NT2/D1 (cell line): ENCODE data around the gene UBXN10.

Experiments
- DNase-seq: peaks from one replicate; pipeline ENCODE4 v3.0.0-alpha.2; 2011; ENCODE audit warnings: low read depth, low spot score
- H3K27me3 ChIP-seq: 2 replicates; pipeline ENCODE4 v1.6.0; 2011; ENCODE audit warnings: mild to moderate bottlenecking; ENCODE audit not compliant: insufficient read length, insufficient read depth
- H3K36me3 ChIP-seq: 2 replicates; pipeline ENCODE4 v1.6.1; 2011; ENCODE audit warnings: mild to moderate bottlenecking, low read length, mixed read lengths; ENCODE audit not compliant: insufficient read depth, insufficient read length
- H3K4me1 ChIP-seq: 2 replicates; pipeline ENCODE4 v1.5.1; 2011; ENCODE audit not compliant: insufficient read depth, insufficient read length
- H3K4me3 ChIP-seq: 2 replicates; pipeline ENCODE4 v1.5.1; 2011; ENCODE audit warnings: low read depth; ENCODE audit not compliant: insufficient read length
- H3K9ac ChIP-seq: 2 replicates; pipeline ENCODE4 v1.6.0; 2011; ENCODE audit warnings: low read depth; ENCODE audit not compliant: insufficient read length
- H3K9me3 ChIP-seq: 2 replicates; pipeline ENCODE4 v1.5.1; 2011; ENCODE audit warnings: mild to moderate bottlenecking, low read length; ENCODE audit not compliant: insufficient read depth
- SUZ12 ChIP-seq: IDR thresholded peaks from 2 replicates; pipeline ENCODE4 v1.6.1; 2011; ENCODE audit not compliant: insufficient read length, insufficient read depth; ENCODE audit errors: extremely low read depth
- YY1 ChIP-seq: IDR thresholded peaks from 2 replicates; pipeline ENCODE4 v1.6.1; 2011; ENCODE audit not compliant: insufficient read length, insufficient read depth
- ZNF274 ChIP-seq: IDR thresholded peaks from 2 replicates; pipeline ENCODE4 v1.6.1; 2011; ENCODE audit warnings: mild to moderate bottlenecking, low read depth, low read length

The UBXN10 gene

GRCh38 chr1:20139776-20140612 is 45.9 kb upstream of the UBXN10 start:
- TF ChIP-seq ZNF274 (no peak), YY1 (no peak), SUZ12 (no peak)
- no peak for DNase-seq

GRCh38 chr1:20141001-20141400 is 44.9 kb upstream of the UBXN10 start:
- no peak overlapping the region for H3K4me3 ChIP-seq
- TF ChIP-seq YY1 (no peak), SUZ12 (no peak), ZNF274 (no peak)

More at GRCh38 chr1:20139776-20140612, 45.9 kb upstream of the UBXN10 start:
- Histone ChIP-seq H3K36me3 (no peaks in the 10 kb centered on the region), H3K9ac (no peak overlapping the region), H3K9me3 (peaks cover 10% of the 10 kb centered on the region; the same call in 1 of the 2 replicates), H3K27me3 (no peaks in the 10 kb centered on the region), H3K4me3 (no peak overlapping the region), H3K4me1 (no peaks in the 10 kb centered on the region)

DNA sequence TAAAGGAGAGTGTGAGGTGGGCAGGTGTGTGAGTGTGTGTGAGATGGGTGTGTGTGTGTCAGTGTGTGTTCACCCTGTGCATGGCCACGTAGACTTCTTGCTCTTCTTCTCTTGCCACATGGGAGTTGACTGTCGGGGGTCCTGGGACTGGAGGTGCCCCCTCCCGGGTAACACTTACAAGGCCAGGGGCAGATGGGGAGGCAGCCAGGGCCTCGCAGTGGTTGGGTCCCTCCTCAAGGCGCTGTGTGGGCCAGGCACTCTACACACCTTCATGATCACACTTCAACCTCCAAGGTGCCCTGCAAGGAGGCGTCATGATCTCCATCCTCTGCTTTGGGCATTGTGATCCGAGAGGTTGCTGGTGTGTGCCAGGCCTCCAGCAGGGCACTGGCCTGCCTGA is 44.4 kb upstream of the UBXN10 start:
- peaks cover 10% of the 10 kb centered on the region; the same call in 1 of the 2 replicates for H3K9me3 ChIP-seq
- no peak overlapping the region for H3K4me3 ChIP-seq
- no peak for TF ChIP-seq YY1
- no peak for TF ChIP-seq ZNF274
- no peak for TF ChIP-seq SUZ12
- H3K36me3 ChIP-seq, result no peaks in the 10 kb centered on the region
- DNase-seq, result no peak
- H3K27me3 ChIP-seq, result no peaks in the 10 kb centered on the region
- H3K4me1 ChIP-seq, result no peaks in the 10 kb centered on the region
- H3K9ac ChIP-seq, result no peak overlapping the region

More at GRCh38 chr1:20141001-20141400, 44.9 kb upstream of the UBXN10 start:
- Histone ChIP-seq H3K9me3 (peaks cover 10% of the 10 kb centered on the region; the same call in 1 of the 2 replicates), H3K36me3 (no peaks in the 10 kb centered on the region), H3K9ac (no peak overlapping the region), H3K27me3 (no peaks in the 10 kb centered on the region), H3K4me1 (no peaks in the 10 kb centered on the region)
- DNase-seq, result no peak

GRCh38 chr1:20142001-20142710 is 43.7 kb upstream of the UBXN10 start:
- TF ChIP-seq SUZ12, result no peak
- no peak for TF ChIP-seq YY1
- TF ChIP-seq ZNF274, result no peak
- peaks cover 10% of the 10 kb centered on the region; the same call in 1 of the 2 replicates for H3K9me3 ChIP-seq
- no peak for DNase-seq
- no peaks in the 10 kb centered on the region for H3K4me1 ChIP-seq
- no peak overlapping the region for H3K4me3 ChIP-seq
- no peak overlapping the region for H3K9ac ChIP-seq
- no peaks in the 10 kb centered on the region for H3K36me3 ChIP-seq
- H3K27me3 ChIP-seq, result no peaks in the 10 kb centered on the region

DNA sequence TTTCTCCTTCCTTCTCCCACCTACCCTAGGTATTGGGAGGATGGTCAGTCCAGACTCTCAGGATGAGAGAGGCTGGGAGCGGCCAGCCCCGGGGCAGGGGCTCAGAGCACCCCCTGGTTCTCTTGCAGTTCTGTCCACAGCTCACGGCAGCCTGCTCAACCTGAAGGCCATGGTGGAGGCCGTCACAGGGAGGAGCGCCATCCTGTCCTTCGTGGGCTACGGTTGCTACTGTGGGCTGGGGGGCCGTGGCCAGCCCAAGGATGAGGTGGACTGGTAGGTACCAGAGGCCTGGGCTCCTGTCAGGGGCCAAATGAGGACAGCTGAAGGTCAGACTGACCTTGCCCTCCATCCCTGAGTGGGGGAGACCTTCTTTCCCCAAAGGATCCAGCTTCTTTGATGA is 42.6 kb upstream of the UBXN10 start:
- no peaks in the 10 kb centered on the region for H3K4me1 ChIP-seq
- no peaks in the 10 kb centered on the region for H3K27me3 ChIP-seq
- peaks cover 7% of the 10 kb centered on the region; the same call in 1 of the 2 replicates for H3K9me3 ChIP-seq
- no peak overlapping the region for H3K4me3 ChIP-seq
- H3K9ac ChIP-seq, result no peak overlapping the region
- H3K36me3 ChIP-seq, result no peaks in the 10 kb centered on the region
- TF ChIP-seq ZNF274 (no peak), YY1 (no peak), SUZ12 (no peak)
- DNase-seq, result no peak

DNA sequence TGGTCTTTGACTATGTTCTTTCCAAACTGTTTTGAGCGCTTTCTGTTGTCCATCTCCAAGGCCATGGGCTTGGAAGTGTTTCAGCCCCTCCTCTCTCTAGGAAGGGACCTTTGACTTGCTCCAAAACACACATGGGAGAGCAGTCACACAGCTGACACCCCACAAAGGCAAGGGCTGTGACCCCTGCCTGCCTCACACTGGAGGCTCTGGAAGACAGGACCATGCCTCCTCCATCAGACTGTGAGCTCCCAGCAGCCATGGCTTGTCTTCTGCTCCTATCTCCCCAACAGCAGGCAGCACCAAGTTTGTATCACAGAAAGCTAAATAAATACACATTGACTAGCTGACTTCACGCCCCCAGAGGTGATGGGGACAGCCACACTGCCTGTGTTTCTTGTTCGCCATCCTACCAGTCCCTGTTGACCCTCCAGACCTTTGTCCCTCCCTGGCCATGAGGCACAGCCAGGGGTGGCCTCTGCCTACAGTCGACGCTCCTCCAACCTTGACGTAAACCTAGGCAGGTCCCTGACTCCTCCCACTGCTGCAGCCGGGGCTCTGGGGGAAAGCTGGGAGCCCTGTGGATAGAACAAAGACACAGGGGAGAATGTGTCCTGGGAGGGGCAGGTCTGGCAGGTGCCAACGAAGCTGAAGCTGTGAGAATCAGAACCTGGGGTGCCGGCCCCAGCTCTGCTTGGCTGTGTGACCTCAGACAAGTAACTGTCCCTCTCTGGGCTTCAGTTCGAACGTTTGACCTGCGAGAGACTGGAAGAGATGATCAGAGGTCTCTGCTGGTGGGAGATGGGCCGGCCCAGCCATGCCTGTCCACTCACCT is 41.9 kb upstream of the UBXN10 start:
- no peak for DNase-seq
- H3K27me3 ChIP-seq, result no peaks in the 10 kb centered on the region
- no peak overlapping the region for H3K4me3 ChIP-seq
- H3K36me3 ChIP-seq, result no peaks in the 10 kb centered on the region
- H3K9ac ChIP-seq, result no peak overlapping the region
- H3K4me1 ChIP-seq, result no peaks in the 10 kb centered on the region
- H3K9me3 ChIP-seq, result 0 out of 2 replicates have a peak, but pooled peaks cover under 1% of the 10 kb centered on the region
- no peak for TF ChIP-seq SUZ12
- TF ChIP-seq ZNF274, result no peak
- no peak for TF ChIP-seq YY1
